NCI-H526 treated with DMSO at 0.1 percent for 48 hours (cell line): ENCODE data around the gene SSBP3.
"Not testable (repeated sequence)": the region's sequence is repeated elsewhere in the genome, so short reads cannot be mapped to it uniquely, and the experiment has no call there.

Experiments
- DNase-seq: peaks from one replicate; lab custom pipeline; 2025; lab: John Stamatoyannopoulos, UW

Gene SSBP3

GRCh38 chr1:54348700-54349021 is 57.5 kb downstream of the SSBP3 start:
- DNase-seq = no peak

- DNase-seq = no peak
These were observed 58.1 kb downstream of the SSBP3 start for GRCh38 chr1:54347955-54348699.

GRCh38 chr1:54347261-54347954 is 58.8 kb downstream of the SSBP3 start:
- DNase-seq = no peak

- DNase-seq = not testable (repeated sequence)
These were observed 60.6 kb downstream of the SSBP3 start for GRCh38 chr1:54345548-54345947.

GRCh38 chr1:54345116-54345515 is 61.1 kb downstream of the SSBP3 start:
- no peak for DNase-seq

- DNase-seq = no peak
These were observed 63.2 kb downstream of the SSBP3 start for GRCh38 chr1:54342742-54343687.

GRCh38 chr1:54342288-54342687 is 63.9 kb downstream of the SSBP3 start:
- no peak for DNase-seq

- DNase-seq = no peak
These were observed 64.4 kb downstream of the SSBP3 start for GRCh38 chr1:54341763-54342162.

- DNase-seq = no peak
These were observed 65.3 kb downstream of the SSBP3 start for GRCh38 chr1:54340878-54341277.

GRCh38 chr1:54340434-54340833 is 65.8 kb downstream of the SSBP3 start:
- no peak for DNase-seq

GRCh38 chr1:54339126-54339525 is 67.1 kb downstream of the SSBP3 start:
- DNase-seq = no peak

GRCh38 chr1:54338464-54338863 is 67.7 kb downstream of the SSBP3 start:
- DNase-seq = no peak

GRCh38 chr1:54337928-54338327 is 68.3 kb downstream of the SSBP3 start:
- DNase-seq = peak; percentile 19

GRCh38 chr1:54337034-54337433 is 69.2 kb downstream of the SSBP3 start:
- DNase-seq = no peak

- no peak for DNase-seq
These were observed 70.1 kb downstream of the SSBP3 start for GRCh38 chr1:54336116-54336515.

GRCh38 chr1:54335755-54336108 is 70.5 kb downstream of the SSBP3 start:
- no peak for DNase-seq

GRCh38 chr1:54335011-54335754 is 71.0 kb downstream of the SSBP3 start:
- DNase-seq = no peak

- DNase-seq = no peak
These were observed 73.2 kb downstream of the SSBP3 start for GRCh38 chr1:54332781-54333585.

GRCh38 chr1:54331843-54332463 is 74.2 kb downstream of the SSBP3 start:
- no peak for DNase-seq

GRCh38 chr1:54331091-54331772 is 75.0 kb downstream of the SSBP3 start:
- peak; percentile 89 for DNase-seq
